HUDEP-2 (cell line): ENCODE results near the gene TDRKH.
"Not testable (repeated sequence)": the region's sequence is repeated elsewhere in the genome, so short reads cannot be mapped to it uniquely, and the experiment has no call there.

Experiments
- DNase-seq, 76 experiments: peaks; one replicate each; lab custom pipeline; 2025; ENCODE audit not compliant: unreplicated experiment in 76 of 76; lab: John Stamatoyannopoulos, UW

The TDRKH gene

GRCh38 chr1:151803915-151804314 lies 13.6 kb upstream of the TDRKH start:
- DNase-seq, result no peak

GRCh38 chr1:151803164-151803563 lies 12.9 kb upstream of the TDRKH start:
- no peak for DNase-seq

- no peak for DNase-seq
These were observed 12.1 kb upstream of the TDRKH start for GRCh38 chr1:151802372-151802771.

GRCh38 chr1:151801846-151802245 lies 11.5 kb upstream of the TDRKH start:
- no peak for DNase-seq

GRCh38 chr1:151801310-151801820 lies 11.1 kb upstream of the TDRKH start:
- DNase-seq, result no peak

GRCh38 chr1:151800830-151801229 lies 10.5 kb upstream of the TDRKH start:
- DNase-seq, result no peak

GRCh38 chr1:151799179-151800022 lies 9.1 kb upstream of the TDRKH start:
- DNase-seq, result no peak

- DNase-seq, result no peak
These were observed 8.3 kb upstream of the TDRKH start for GRCh38 chr1:151798571-151798970.

- peak in 1 of 76 experiments; percentile 14 for DNase-seq
These were observed 796 bp upstream of the TDRKH start for GRCh38 chr1:151790940-151791651.

GRCh38 chr1:151787689-151788088 lies 2.6 kb downstream of the TDRKH start:
- DNase-seq, result no peak

GRCh38 chr1:151783796-151784195 lies 6.5 kb downstream of the TDRKH start:
- DNase-seq, result no peak

GRCh38 chr1:151782741-151783140 lies 7.6 kb downstream of the TDRKH start:
- DNase-seq, result no peak

- DNase-seq, result not testable (repeated sequence)
These were observed 8.3 kb downstream of the TDRKH start for GRCh38 chr1:151782026-151782425.

GRCh38 chr1:151780736-151781135 lies 9.6 kb downstream of the TDRKH start:
- not testable (repeated sequence) for DNase-seq

- DNase-seq, result no peak
These were observed 10.4 kb downstream of the TDRKH start for GRCh38 chr1:151779852-151780251.

GRCh38 chr1:151777317-151777716 lies 13.0 kb downstream of the TDRKH start:
- no peak for DNase-seq

GRCh38 chr1:151776665-151777062 lies 13.6 kb downstream of the TDRKH start:
- DNase-seq, result no peak

- peak in 1 of 76 experiments; percentile 14 for DNase-seq
These were observed 14.2 kb downstream of the TDRKH start for GRCh38 chr1:151775894-151776664.

GRCh38 chr1:151774256-151774922 lies 15.9 kb downstream of the TDRKH start:
- peak in 50 of 76 experiments; percentile 1 to 75 (median 28) for DNase-seq

- DNase-seq, result no peak
These were observed 16.6 kb downstream of the TDRKH start for GRCh38 chr1:151773702-151774101.
